K562 (cell line): ENCODE measurements around the gene COBLL1. TPM values are rescaled to one million over a fixed set of nuclear protein-coding genes. Genes with fewer than 3 reads are reported as not detected.

Experiments used
- ATAC-seq: fragments of 200-7000 bp; cut with Tn5 transposase; 3 replicates; pipeline ENCODE4 v1.9.1; 2020; ENCODE audit warnings: moderate library complexity
- BruUV-seq: library from RNA; stranded (reverse); fragments of 400-500 nt; replicated peaks from 2 replicates; lab custom pipeline; 2021; lab: Mats Ljungman, UMichigan
- CTCF ChIA-PET: fragments of 300-600 bp; formaldehyde crosslinking; extraction: SDS; loops from one replicate; lab custom pipeline; 2021; ENCODE audit warnings: low intra/inter-chr PET ratio; lab: Yijun Ruan, JAX
- POLR2A ChIA-PET: fragments of 300-600, 350-650 bp; sonication (Branson Sonifier 250); formaldehyde crosslinking; extraction: SDS; loops from one replicate; lab custom pipeline; 2021; ENCODE audit warnings: antibody characterized with exemption, inconsistent platforms; lab: Yijun Ruan, JAX
- DNase-seq, 4 experiments: peaks; one replicate each; pipeline versions ENCODE4 v3.0.0 to v3.0.0-alpha.2; 2011 to 2018; ENCODE audit warnings: low spot score in 3 of 4, mixed read lengths in 3 of 4; ENCODE audit errors: extremely low read depth in 1 of 4
- FAIRE-seq: peaks from 2 replicates; lab custom pipeline; 2011; peaks lifted over from hg19 to GRCh38; lab: Jason Lieb, UNC
- H2AFZ ChIP-seq: 2 replicates; pipeline ENCODE4 v1.6.0; 2011; ENCODE audit warnings: low read depth, low read length, control low read depth, inconsistent platforms
- H3K27ac ChIP-seq: fragments of 200-600 bp; 3 replicates; pipeline ENCODE4 v1.8.0; 2011; ENCODE audit warnings: low read depth, mild to moderate bottlenecking, control low read depth, inconsistent platforms, low read length, moderate library complexity, mixed read lengths; ENCODE audit errors: extremely low read depth
- H3K27me3 ChIP-seq, 2 experiments: fragments of 300-600 bp in 1 of 2; 2 replicates in 1 of 2; 3 replicates in 1 of 2; pipeline versions ENCODE4 v1.6.0 to v1.8.0; 2011; ENCODE audit warnings: inconsistent platforms in 2 of 2, low read length in 2 of 2, mild to moderate bottlenecking in 1 of 2, mixed read lengths in 1 of 2, moderate library complexity in 1 of 2; ENCODE audit not compliant: control insufficient read depth in 2 of 2, insufficient read depth in 2 of 2
- H3K36me3 ChIP-seq: fragments of 300-600 bp; 3 replicates; pipeline ENCODE4 v1.8.0; 2011; ENCODE audit warnings: mild to moderate bottlenecking, low read length, inconsistent platforms; ENCODE audit not compliant: control insufficient read depth, insufficient read depth
- H3K4me1 ChIP-seq, 2 experiments: fragments of 200-600 bp in 1 of 2; replicated peaks in 1 of 2; 2 replicates in 1 of 2; 3 replicates in 1 of 2; pipeline versions ENCODE4 v1.5.1 to v1.8.0; 2011; ENCODE audit warnings: inconsistent platforms in 2 of 2, low read length in 2 of 2, mild to moderate bottlenecking in 1 of 2, mixed read lengths in 1 of 2, moderate library complexity in 1 of 2; ENCODE audit not compliant: control insufficient read depth in 2 of 2, insufficient read depth in 2 of 2
- H3K4me2 ChIP-seq: 2 replicates; pipeline ENCODE4 v1.6.1; 2011; ENCODE audit warnings: low read length, control low read depth, inconsistent platforms, mixed read lengths; ENCODE audit not compliant: insufficient read depth
- H3K4me3 ChIP-seq: fragments of 200-600 bp; sonication (generic), shearing (Covaris generic); 2 replicates; pipeline ENCODE4 v1.5.1; 2016; ENCODE audit warnings: control low read depth, inconsistent platforms
- H3K79me2 ChIP-seq: fragments of 200-600 bp; 3 replicates; pipeline ENCODE4 v1.8.0; 2011; ENCODE audit warnings: low read length, inconsistent platforms; ENCODE audit not compliant: control insufficient read depth, insufficient read depth
- H3K9ac ChIP-seq, 2 experiments: 2 replicates each; pipeline versions ENCODE4 v1.6.0 to v1.6.1; 2011; ENCODE audit warnings: low read depth in 2 of 2, low read length in 2 of 2, control low read depth in 1 of 2, inconsistent platforms in 1 of 2, mild to moderate bottlenecking in 1 of 2, mixed read lengths in 1 of 2; ENCODE audit not compliant: insufficient read depth in 1 of 2
- H3K9me1 ChIP-seq: one replicate; pipeline ENCODE4 v1.6.0; 2011; ENCODE audit warnings: inconsistent platforms, mild to moderate bottlenecking, low read length, moderate library complexity; ENCODE audit not compliant: control insufficient read depth, insufficient read depth
- H3K9me3 ChIP-seq: replicated peaks from 2 replicates; pipeline ENCODE4 v1.5.1; 2011; ENCODE audit warnings: low read depth, low read length, inconsistent platforms; ENCODE audit not compliant: control insufficient read depth, insufficient read depth
- H4K20me1 ChIP-seq: replicated peaks from 2 replicates; pipeline ENCODE4 v1.6.1; 2011; ENCODE audit warnings: low read length, inconsistent platforms, mixed read lengths; ENCODE audit not compliant: control insufficient read depth, insufficient read depth
- CBX2 ChIP-seq: fragments of 200-600 bp; sonication (generic); IDR thresholded peaks from one replicate; pipeline ENCODE4 v1.6.1; 2012; ENCODE audit warnings: mild to moderate bottlenecking, low read length, inconsistent platforms; ENCODE audit not compliant: insufficient read depth, poor library complexity, severe bottlenecking
- CCAR2 ChIP-seq: fragments of 200-400 bp; formaldehyde crosslinking; IDR thresholded peaks from 2 replicates; pipeline ENCODE4 v1.6.1; 2017; ENCODE audit warnings: mild to moderate bottlenecking, low read depth, low read length
- ELF4 ChIP-seq: fragments of 450-650 bp; formaldehyde crosslinking; IDR thresholded peaks from 2 replicates; pipeline ENCODE4 v1.4.0; 2022; ENCODE audit warnings: missing genetic modification characterization
- FOXJ3 ChIP-seq: sonication (generic); formaldehyde crosslinking; IDR thresholded peaks from 2 replicates; pipeline ENCODE4 v1.4.0; 2020; ENCODE audit warnings: mild to moderate bottlenecking, missing genetic modification reagents
- MGA ChIP-seq: fragments of 450-650 bp; IDR thresholded peaks from 2 replicates; pipeline ENCODE4 v1.6.1; 2016; ENCODE audit warnings: mild to moderate bottlenecking, moderate library complexity
- SREBF2 ChIP-seq: sonication (generic); formaldehyde crosslinking; IDR thresholded peaks from 2 replicates; pipeline ENCODE4 v1.4.0; 2020; ENCODE audit warnings: mild to moderate bottlenecking, missing genetic modification reagents
- TCF3 ChIP-seq: sonication (generic); formaldehyde crosslinking; IDR thresholded peaks from 2 replicates; pipeline ENCODE4 v1.4.0; 2020; ENCODE audit warnings: mild to moderate bottlenecking, missing genetic modification reagents
- ZNF655 ChIP-seq: fragments of 250-450 bp; sonication (Bioruptor Pico); IDR thresholded peaks from 2 replicates; pipeline ENCODE4 v1.5.0; 2021
- WGBS: fragments of 100-300 bp; shearing (Covaris generic); methylation state at CpG from one replicate; pipeline ENCODE4 v1.1.6; 2016; ENCODE audit warnings: low coverage, mixed read lengths; ENCODE audit not compliant: insufficient coverage; ENCODE audit errors: missing lambda C conversion rate; 5-methylcytosine and 5-hydroxymethylcytosine counted together
- in situ Hi-C: fragments of 300-500 bp; cut with MboI; formaldehyde crosslinking; loops from 4 replicates; pipeline ENCODE4 v1.15.0; 2018; ENCODE audit warnings: inconsistent platforms, mixed read lengths
- intact Hi-C: fragments of 100-400 bp; cut with micrococcal nuclease; formaldehyde crosslinking; loops from 2 replicates; pipeline ENCODE4 v1.14.2; 2022
- polyA plus RNA-seq, 8 experiments: library from polyadenylated mRNA; depleted of rRNA in 4 of 8; stranded (reverse) in 5 of 8; unstranded in 3 of 8; fragments of >200 nt; fragmentation: Nextera tagmentation in 2 of 8; fragmentation: Illumina TruSeq in 1 of 8; extraction: Ambion mirVana in 2 of 8; extraction: Trizol in 1 of 8; gene quantifications; 2 replicates each; pipeline versions ENCODE4 v1.2.1 to v1.2.3, GENCODE V29; 2011 to 2014; ENCODE audit warnings: inconsistent platforms in 1 of 8, missing spikeins in 1 of 8
- total RNA-seq, 7 experiments: library from RNA; depleted of rRNA in 6 of 7; stranded (reverse); fragments of >200 nt in 6 of 7; fragmentation: Illumina TruSeq in 2 of 7; extraction: Trizol in 2 of 7; gene quantifications; 2 replicates each; pipeline versions ENCODE4 v1.2.1 to v1.2.3, GENCODE V29; 2011 to 2021; ENCODE audit warnings: low replicate concordance in 1 of 7

The COBLL1 gene
- total and polyA plus RNA-seq, 9 of the 15 experiments (the other 6 are each of a cell fraction or from before 2014, with no cell fraction given): 0.07 to 1.6 (median 0.71) TPM

GRCh38 chr2:164842624-164842966, 972 bp upstream of the COBLL1 start:
- Histone ChIP-seq H3K27ac (no peak overlapping the region), H3K9me1 (no peaks in the 10 kb centered on the region), H3K9me3 (no peaks in the 10 kb centered on the region), H3K4me3 (no peak overlapping the region), H3K36me3 (no peaks in the 10 kb centered on the region), H3K79me2 (no peaks in the 10 kb centered on the region), H4K20me1 (no peaks in the 10 kb centered on the region), H3K27me3 (no peaks in the 10 kb centered on the region), H2AFZ (no peak overlapping the region), H3K9ac (no peak overlapping the region), H3K4me1 (peaks cover 0 to 19% of the 10 kb centered on the region in 2 experiments; a peak in 2 of 5 replicates), H3K4me2 (no peak overlapping the region)
- ATAC-seq (no peak), FAIRE-seq (no peak), DNase-seq (no peak)
- ChIA-PET CTCF (no interaction called here), POLR2A (interaction anchor here (0.6 kb wide), 1 partner anchor 170 kb away, joined by 3 read pairs; no protein-coding TSS in a partner anchor)
- under 1% methylated on average over 8 of the region's 8 CpGs for WGBS
- TF ChIP-seq CBX2 (no peak), SREBF2 (CRISPR knock-in tag) (no peak), TCF3 (no peak), ELF4 (CRISPR knock-in tag) (no peak), MGA (no peak), FOXJ3 (no peak), ZNF655 (no peak), CCAR2 (no peak)
- BruUV-seq: no TSS peak
- in situ Hi-C loops (no loop called here), intact Hi-C loops (no loop called here)
